Lung (tissue), 12 donors: Measurements from ENCODE around the gene STAT5A. TPM values are rescaled to one million over a fixed set of nuclear protein-coding genes. Genes with fewer than 3 reads are reported as not detected.

Experiments
- ATAC-seq: fragments of 200-7000 bp; cut with Tn5 transposase; one replicate; pipeline ENCODE4 v1.9.1; 2020; ENCODE audit warnings: moderate number of reproducible peaks; ENCODE audit not compliant: insufficient read depth, low FRiP score
- DNase-seq, 3 donors: peaks; one replicate each; pipeline ENCODE4 v3.0.0-alpha.2; 2013 to 2017
- H3K27ac ChIP-seq, 2 donors: one replicate each; pipeline ENCODE4 v1.5.1; 2013; ENCODE audit warnings: mild to moderate bottlenecking in 2 of 2, moderate library complexity in 2 of 2, control low read depth in 1 of 2, inconsistent platforms in 1 of 2, low read depth in 1 of 2, low read length in 1 of 2
- H3K27me3 ChIP-seq, 3 donors: one replicate each; pipeline ENCODE4 v1.5.1; 2013; ENCODE audit warnings: low read length in 2 of 3; ENCODE audit not compliant: control insufficient read depth in 3 of 3, insufficient read depth in 3 of 3
- H3K36me3 ChIP-seq, 4 donors: one replicate each; pipeline ENCODE4 v1.5.1; 2013; ENCODE audit warnings: low read length in 4 of 4, mild to moderate bottlenecking in 1 of 4, moderate library complexity in 1 of 4; ENCODE audit not compliant: control insufficient read depth in 4 of 4, insufficient read depth in 4 of 4
- H3K4me1 ChIP-seq, 5 donors: one replicate each; pipeline ENCODE4 v1.5.1; 2013; ENCODE audit warnings: low read length in 5 of 5, mild to moderate bottlenecking in 2 of 5, moderate library complexity in 1 of 5; ENCODE audit not compliant: control insufficient read depth in 5 of 5, insufficient read depth in 5 of 5
- H3K4me3 ChIP-seq: one replicate; pipeline ENCODE4 v1.5.1; 2013; ENCODE audit warnings: mild to moderate bottlenecking, control low read depth, moderate library complexity
- H3K9ac ChIP-seq, 2 donors: one replicate each; pipeline ENCODE4 v1.5.1; 2013; ENCODE audit warnings: low read length in 2 of 2, control low read depth in 1 of 2; ENCODE audit not compliant: insufficient read depth in 1 of 2
- H3K9me3 ChIP-seq, 4 donors: one replicate each; pipeline ENCODE4 v1.5.1; 2013; ENCODE audit warnings: low read length in 3 of 4, mild to moderate bottlenecking in 1 of 4, moderate library complexity in 1 of 4; ENCODE audit not compliant: control insufficient read depth in 4 of 4, insufficient read depth in 3 of 4
- WGBS, 2 donors: extraction: QIAGEN DNeasy Blood & Tissue Kit; methylation state at CpG; one replicate each; pipeline ENCODE4 v1.1.7; 2013; 5-methylcytosine and 5-hydroxymethylcytosine counted together
- polyA plus RNA-seq, 2 donors: library from polyadenylated mRNA; stranded (reverse); fragments of 200-250 nt; gene quantifications; one replicate each; pipeline ENCODE4 v1.2.1, GENCODE V29; 2013
- total RNA-seq, 2 donors: library from RNA; depleted of rRNA in 1 of 2; stranded (reverse); fragments of >200 nt in 1 of 2; gene quantifications; one replicate each; pipeline ENCODE4 v1.2.1, GENCODE V29; 2014 to 2021
- TF ChIP-seq, protein P1 (sequence below): IDR thresholded peaks from 2 replicates; pipeline ENCODE4 v1.5.1; 2012; ENCODE audit warnings: mild to moderate bottlenecking; ENCODE audit errors: control extremely low read depth, extremely low read depth
- donor health status: control.
- donor health status: control.
- donor health status: Bipolar disorder and iron deficiency.
- donor health status: healthy.
- donor health status: DM: yes; HTN: yes; CAD: no.

The STAT5A gene
- total and polyA plus RNA-seq, 4 donors = 16.4 to 52.0 (median 31.8) TPM

DNA sequence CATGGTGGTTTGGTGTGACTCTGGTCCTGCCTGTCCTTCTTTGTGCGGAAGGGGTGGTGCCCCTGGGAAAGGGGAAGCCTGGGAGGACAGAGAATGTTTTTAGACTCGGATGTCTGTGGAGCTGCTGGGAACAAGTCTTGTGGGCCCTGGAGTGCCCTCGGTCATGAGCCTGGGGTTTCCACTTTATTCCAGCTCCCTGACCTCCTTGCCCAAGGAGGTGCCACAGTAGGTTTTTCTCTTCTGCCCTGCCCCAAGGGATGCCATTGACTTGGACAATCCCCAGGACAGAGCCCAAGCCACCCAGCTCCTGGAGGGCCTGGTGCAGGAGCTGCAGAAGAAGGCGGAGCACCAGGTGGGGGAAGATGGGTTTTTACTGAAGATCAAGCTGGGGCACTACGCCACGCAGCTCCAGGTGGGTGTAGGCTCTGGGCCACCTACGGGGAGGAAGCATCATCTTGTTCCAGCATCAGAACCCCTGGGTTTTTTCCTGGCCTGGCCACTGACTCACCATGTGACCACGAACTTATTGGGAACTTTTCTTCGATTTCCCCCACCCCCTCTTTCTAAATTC is 1.4 kb downstream of the STAT5A start:
- H3K4me3 ChIP-seq = no peak overlapping the region
- no peak for ATAC-seq
- WGBS, 2 donors = 61 to 76% methylated on average over 9 of the region's 9 CpGs

DNA sequence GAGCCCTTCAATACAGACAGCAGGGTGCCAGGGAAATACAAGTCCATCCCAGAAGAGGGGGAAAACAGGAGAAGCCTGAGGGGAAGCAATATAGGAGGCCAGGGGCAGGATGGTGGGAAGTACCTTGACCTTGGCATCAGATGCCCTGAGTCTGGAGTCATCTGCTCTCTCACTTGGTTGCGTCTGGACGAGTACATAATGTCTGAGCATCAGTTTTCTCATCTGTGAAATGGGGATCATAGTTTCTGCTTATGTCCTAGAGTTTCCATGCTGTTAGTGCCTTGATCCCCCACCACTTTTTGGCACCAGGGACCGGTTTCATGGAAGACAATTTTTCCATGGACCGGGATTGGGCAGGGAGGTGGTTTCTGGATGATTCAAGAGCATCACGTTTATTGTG is 2.3 kb downstream of the STAT5A start:
- H3K27me3 ChIP-seq = peaks cover 0 to 3% (median 0%) of the 10 kb centered on the region in 3 donors
- ATAC-seq = no peak
- TF ChIP-seq, protein P1, sequence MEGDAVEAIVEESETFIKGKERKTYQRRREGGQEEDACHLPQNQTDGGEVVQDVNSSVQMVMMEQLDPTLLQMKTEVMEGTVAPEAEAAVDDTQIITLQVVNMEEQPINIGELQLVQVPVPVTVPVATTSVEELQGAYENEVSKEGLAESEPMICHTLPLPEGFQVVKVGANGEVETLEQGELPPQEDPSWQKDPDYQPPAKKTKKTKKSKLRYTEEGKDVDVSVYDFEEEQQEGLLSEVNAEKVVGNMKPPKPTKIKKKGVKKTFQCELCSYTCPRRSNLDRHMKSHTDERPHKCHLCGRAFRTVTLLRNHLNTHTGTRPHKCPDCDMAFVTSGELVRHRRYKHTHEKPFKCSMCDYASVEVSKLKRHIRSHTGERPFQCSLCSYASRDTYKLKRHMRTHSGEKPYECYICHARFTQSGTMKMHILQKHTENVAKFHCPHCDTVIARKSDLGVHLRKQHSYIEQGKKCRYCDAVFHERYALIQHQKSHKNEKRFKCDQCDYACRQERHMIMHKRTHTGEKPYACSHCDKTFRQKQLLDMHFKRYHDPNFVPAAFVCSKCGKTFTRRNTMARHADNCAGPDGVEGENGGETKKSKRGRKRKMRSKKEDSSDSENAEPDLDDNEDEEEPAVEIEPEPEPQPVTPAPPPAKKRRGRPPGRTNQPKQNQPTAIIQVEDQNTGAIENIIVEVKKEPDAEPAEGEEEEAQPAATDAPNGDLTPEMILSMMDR = no peak
- no peak overlapping the region for H3K27ac ChIP-seq
- H3K9me3 ChIP-seq = no peaks in the 10 kb centered on the region
- no peak for DNase-seq
- H3K36me3 ChIP-seq = peaks cover 0 to 11% (median 0%) of the 10 kb centered on the region in 4 donors
- no peak overlapping the region for H3K9ac ChIP-seq
- H3K4me1 ChIP-seq = peaks cover 0 to 16% (median 10%) of the 10 kb centered on the region in 5 donors
- no peak overlapping the region for H3K4me3 ChIP-seq
- 88 to 93% methylated on average over 5 of the region's 5 CpGs for WGBS, 2 donors

More for the DNA sequence above, 1.4 kb downstream of the STAT5A start:
- peaks cover 0 to 3% (median 0%) of the 10 kb centered on the region in 3 donors for H3K27me3 ChIP-seq
- peak overlapping the region; percentile 80 to 90 for H3K27ac ChIP-seq
- H3K9me3 ChIP-seq = no peaks in the 10 kb centered on the region
- TF ChIP-seq, protein P1 = no peak
- H3K36me3 ChIP-seq = peaks cover 0 to 5% (median 0%) of the 10 kb centered on the region in 4 donors
- no peak overlapping the region for H3K9ac ChIP-seq
- DNase-seq = no peak
- peaks cover 0 to 16% (median 10%) of the 10 kb centered on the region in 5 donors for H3K4me1 ChIP-seq

DNA sequence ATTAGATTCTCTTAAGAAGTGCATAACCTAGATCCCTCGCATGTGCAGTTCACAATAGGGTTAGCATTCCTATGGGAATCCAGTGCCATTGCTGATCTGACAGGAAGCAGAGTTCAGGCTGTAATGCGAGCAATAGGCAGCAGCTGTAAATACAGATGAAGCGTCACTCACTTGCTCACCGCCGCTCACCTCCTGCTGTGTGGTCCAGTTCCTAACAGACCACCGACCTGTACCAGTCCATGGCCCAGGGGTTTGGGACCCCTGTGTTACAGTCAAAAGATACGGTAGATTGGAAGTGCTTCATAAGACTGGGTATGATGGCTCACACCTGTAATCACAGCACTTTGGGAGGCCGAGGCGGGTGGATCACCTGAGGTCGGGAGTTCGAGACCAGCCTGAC is 2.8 kb downstream of the STAT5A start:
- H3K27ac ChIP-seq = no peak overlapping the region
- TF ChIP-seq, protein P1 = no peak
- peaks cover 0 to 3% (median 0%) of the 10 kb centered on the region in 3 donors for H3K27me3 ChIP-seq
- ATAC-seq (no peak), DNase-seq (no peak)
- no peak overlapping the region for H3K4me3 ChIP-seq
- peaks cover 0 to 16% (median 10%) of the 10 kb centered on the region in 5 donors for H3K4me1 ChIP-seq
- 92% methylated on average over 11 of the region's 11 CpGs for WGBS, 2 donors
- peaks cover 0 to 14% (median 1%) of the 10 kb centered on the region in 4 donors for H3K36me3 ChIP-seq
- H3K9ac ChIP-seq = no peak overlapping the region
- H3K9me3 ChIP-seq = no peaks in the 10 kb centered on the region
